GM10248 (cell line): Measurements from ENCODE around the gene PTGFRN.
A peak's percentile ranks its signal among the peaks of the same experiment; 100 is the strongest.

Experiments
- CTCF ChIA-PET: fragments of 300-600 bp; sonication (Branson Sonifier 250); formaldehyde crosslinking; extraction: SDS; loops from one replicate; lab custom pipeline; 2021; ENCODE audit warnings: antibody characterized with exemption; lab: Yijun Ruan, JAX
- POLR2A ChIA-PET: fragments of 350-650 bp; sonication (Branson Sonifier 250); formaldehyde crosslinking; extraction: SDS; loops from one replicate; lab custom pipeline; 2020; ENCODE audit warnings: antibody characterized with exemption; lab: Yijun Ruan, JAX
- DNase-seq: peaks from one replicate; pipeline ENCODE4 v3.0.0; 2012; ENCODE audit errors: extremely low spot score
- TF ChIP-seq, protein P1 (sequence below): IDR thresholded peaks from 2 replicates; pipeline ENCODE4 v1.5.1; 2012; ENCODE audit warnings: mild to moderate bottlenecking, low read depth; ENCODE audit errors: extremely low read depth, missing control alignments, control extremely low read depth

Gene PTGFRN

GRCh38 chr1:116879478-116880133 is 30.1 kb upstream of the PTGFRN start:
- ChIA-PET POLR2A (interaction anchor here (1.2 kb wide), 1 partner anchor 142 kb away, joined by 4 read pairs; no protein-coding TSS in a partner anchor), CTCF (interaction anchor here (0.7 to 5.1 kb wide), 9 partner anchors 8 to 306 kb away, joined by 3 to 35 read pairs (median 10); no protein-coding TSS in a partner anchor)
- TF ChIP-seq, protein P1, sequence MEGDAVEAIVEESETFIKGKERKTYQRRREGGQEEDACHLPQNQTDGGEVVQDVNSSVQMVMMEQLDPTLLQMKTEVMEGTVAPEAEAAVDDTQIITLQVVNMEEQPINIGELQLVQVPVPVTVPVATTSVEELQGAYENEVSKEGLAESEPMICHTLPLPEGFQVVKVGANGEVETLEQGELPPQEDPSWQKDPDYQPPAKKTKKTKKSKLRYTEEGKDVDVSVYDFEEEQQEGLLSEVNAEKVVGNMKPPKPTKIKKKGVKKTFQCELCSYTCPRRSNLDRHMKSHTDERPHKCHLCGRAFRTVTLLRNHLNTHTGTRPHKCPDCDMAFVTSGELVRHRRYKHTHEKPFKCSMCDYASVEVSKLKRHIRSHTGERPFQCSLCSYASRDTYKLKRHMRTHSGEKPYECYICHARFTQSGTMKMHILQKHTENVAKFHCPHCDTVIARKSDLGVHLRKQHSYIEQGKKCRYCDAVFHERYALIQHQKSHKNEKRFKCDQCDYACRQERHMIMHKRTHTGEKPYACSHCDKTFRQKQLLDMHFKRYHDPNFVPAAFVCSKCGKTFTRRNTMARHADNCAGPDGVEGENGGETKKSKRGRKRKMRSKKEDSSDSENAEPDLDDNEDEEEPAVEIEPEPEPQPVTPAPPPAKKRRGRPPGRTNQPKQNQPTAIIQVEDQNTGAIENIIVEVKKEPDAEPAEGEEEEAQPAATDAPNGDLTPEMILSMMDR, result no peak
- no peak for DNase-seq

GRCh38 chr1:116880917-116881316 is 28.8 kb upstream of the PTGFRN start:
- no peak for DNase-seq
- ChIA-PET POLR2A (interaction anchor here (0.6 kb wide), 1 partner anchor 27 kb away, joined by 3 read pairs; no protein-coding TSS in a partner anchor), CTCF (interaction anchor here (1.0 to 5.1 kb wide), 18 partner anchors 9 to 307 kb away, joined by 3 to 35 read pairs (median 6); partner anchors contain the start of gene TTF2)
- TF ChIP-seq, protein P1, result no peak

DNA sequence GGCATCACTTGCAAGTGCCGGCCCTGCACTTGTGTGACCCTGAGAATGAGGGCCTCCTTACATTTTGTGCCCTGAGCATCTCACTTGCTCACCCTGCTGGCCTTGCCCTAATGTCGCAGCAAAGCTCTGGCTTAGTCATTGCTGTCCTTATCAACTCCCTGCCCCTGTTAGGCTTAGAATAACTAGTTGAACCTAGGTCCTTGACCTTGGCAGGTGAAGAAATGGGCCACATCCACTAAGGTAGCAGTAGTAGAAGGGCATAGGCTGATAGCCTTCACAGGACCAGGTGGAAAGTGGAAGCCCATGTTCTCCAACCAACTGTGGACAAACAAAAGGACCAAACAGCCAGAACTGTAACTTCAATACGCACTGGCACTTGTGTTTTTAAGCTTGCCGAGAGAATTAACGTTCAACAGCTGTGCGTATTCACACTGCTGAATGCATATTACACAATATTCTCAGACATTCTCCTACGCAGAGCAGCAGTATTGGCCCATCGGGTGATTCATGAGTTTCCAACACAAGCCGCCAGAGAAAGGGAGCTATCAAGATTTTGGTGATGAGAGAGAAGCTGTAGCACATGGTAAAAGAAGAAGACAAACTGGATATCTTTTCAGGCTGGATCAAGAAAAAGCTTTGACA is 27.7 kb upstream of the PTGFRN start:
- TF ChIP-seq, protein P1, result peak; percentile 49
- POLR2A ChIA-PET, result no interaction called here
- CTCF ChIA-PET, result interaction anchor here (0.6 to 5.1 kb wide), 26 partner anchors 8 to 308 kb away, joined by 3 to 35 read pairs (median 4); partner anchors contain the start of genes PTGFRN and TTF2
- peak; percentile 44 for DNase-seq

DNA sequence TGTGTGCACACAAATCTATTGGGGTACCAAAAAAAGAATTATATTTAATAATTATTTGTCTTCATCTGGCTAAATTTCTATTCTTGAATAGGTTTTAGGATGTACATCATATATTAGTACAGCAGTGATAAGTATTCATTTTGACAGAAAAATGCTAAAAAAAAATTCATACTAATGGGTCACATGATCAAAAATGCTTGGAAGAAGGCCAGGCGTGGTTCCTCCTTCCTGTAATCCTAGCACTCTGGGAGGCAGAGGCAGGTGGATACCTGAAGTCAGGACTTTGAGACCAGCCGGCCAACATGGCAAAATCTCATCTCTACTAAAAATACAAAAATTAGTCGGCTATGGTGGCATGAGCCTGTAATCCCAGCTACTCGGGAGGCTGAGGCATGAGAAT is 26.9 kb upstream of the PTGFRN start:
- no peak for DNase-seq
- ChIA-PET POLR2A (no interaction called here), CTCF (interaction anchor here (0.7 to 5.1 kb wide), 14 partner anchors 10 to 309 kb away, joined by 3 to 35 read pairs (median 7); partner anchors contain the start of gene PTGFRN)
- TF ChIP-seq, protein P1, result no peak

DNA sequence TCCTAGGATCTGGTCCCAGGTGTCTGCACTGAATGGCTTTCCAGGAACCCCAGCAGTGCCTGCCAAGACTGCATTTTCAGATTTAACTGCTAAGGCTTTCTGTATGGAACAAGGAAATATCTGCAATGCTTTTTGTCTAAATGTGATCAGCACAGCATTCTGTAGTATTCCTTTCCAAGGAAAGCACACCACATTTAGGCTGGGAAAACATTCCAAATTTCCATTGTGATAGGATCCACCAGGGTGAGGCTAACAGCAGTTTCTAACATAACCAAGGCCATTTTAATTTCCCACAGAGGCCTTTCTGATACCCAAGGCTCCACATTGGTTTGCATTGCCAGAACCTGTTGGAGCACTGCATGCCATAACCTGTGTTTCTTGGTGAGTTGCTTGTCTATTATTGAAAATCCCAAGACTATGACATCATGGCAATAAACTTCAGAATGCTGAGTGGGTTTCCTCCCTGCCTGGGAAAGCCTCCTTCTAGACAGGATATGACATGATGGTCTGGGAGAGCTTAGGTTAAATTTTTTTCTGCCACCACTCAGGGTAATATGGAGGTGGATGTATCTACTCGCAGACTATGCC is 23.3 kb upstream of the PTGFRN start:
- ChIA-PET POLR2A (no interaction called here), CTCF (interaction anchor here (0.7 to 4.3 kb wide), 9 partner anchors 8 to 312 kb away, joined by 3 to 23 read pairs (median 4); no protein-coding TSS in a partner anchor)
- TF ChIP-seq, protein P1, result no peak
- DNase-seq, result no peak

- TF ChIP-seq, protein P1, result no peak
- ChIA-PET CTCF (interaction anchor here (0.7 to 4.3 kb wide), 8 partner anchors 10 to 313 kb away, joined by 3 to 23 read pairs (median 4); no protein-coding TSS in a partner anchor), POLR2A (no interaction called here)
- no peak for DNase-seq
Observed at GRCh38 chr1:116887212-116887611, 22.5 kb upstream of the PTGFRN start.
